Occipital lobe (tissue), 2 donors: Measurements from ENCODE around the gene TRIM62. TPM values are rescaled to one million over a fixed set of nuclear protein-coding genes. Genes with fewer than 3 reads are reported as not detected.

Source experiments
- DNase-seq: peaks from one replicate; lab custom pipeline; 2025; lab: John Stamatoyannopoulos, UW
- total RNA-seq: library from RNA; depleted of rRNA; stranded (reverse); fragments of >200 nt; gene quantifications from one replicate; pipeline ENCODE4 v1.2.3, GENCODE V29; 2014

The TRIM62 gene
- 2.7 TPM for total RNA-seq

- peak; percentile 78 for DNase-seq
These were observed at the start of gene TRIM62 for GRCh38 chr1:33181921-33182341. TSS of gene TRIM62 (minus strand) at chr1:33182043. CDS start at chr1:33181432, 611 bp downstream.

GRCh38 chr1:33231166-33231565 lies 49.3 kb upstream of the TRIM62 start:
- DNase-seq: no peak

DNA sequence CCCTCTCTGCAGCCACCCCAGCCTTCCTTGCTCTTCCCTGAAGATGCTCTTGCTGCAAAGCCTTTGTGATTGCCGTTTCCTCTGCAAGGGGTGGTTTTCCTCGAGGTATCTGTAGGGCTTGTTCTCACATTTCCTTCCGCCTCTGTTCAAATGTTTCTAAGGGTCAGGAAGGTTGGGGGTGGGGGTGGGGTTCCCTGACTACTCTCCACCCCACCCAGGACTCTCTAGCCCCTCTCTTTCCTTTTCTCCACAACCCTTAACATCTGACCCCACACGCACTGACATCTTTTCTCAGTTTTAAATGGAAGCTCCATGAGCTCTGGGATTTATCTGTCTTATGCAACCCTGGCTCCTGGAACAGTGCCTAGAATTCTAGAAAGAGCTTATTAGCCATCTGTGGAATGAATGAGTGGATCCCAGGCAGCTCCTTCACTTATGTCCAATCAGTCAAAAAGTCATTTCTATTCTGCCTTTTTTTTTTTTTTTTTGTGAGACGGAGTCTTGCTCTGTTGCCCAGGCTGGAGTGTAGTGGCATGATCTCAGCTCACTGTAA lies 47.2 kb upstream of the TRIM62 start:
- no peak for DNase-seq

DNA sequence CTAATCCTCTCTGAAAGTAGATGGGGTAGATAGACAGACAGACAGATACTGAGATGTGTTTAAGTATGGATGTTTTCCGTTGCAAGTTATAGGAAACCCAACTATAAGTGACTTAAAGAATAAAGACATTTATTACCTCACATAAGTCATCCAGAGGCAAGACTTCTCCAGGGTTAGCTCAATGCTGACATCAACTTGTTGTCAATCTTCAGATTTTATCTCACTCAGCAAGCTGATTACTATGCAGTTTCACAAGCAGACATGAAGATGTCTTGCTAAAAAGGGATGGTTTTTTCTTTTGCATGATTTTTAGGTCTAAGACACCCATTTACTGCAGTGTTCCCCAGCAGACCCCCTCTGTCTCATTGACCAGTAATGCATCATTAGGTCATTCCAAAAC lies 43.7 kb upstream of the TRIM62 start:
- DNase-seq: no peak

DNA sequence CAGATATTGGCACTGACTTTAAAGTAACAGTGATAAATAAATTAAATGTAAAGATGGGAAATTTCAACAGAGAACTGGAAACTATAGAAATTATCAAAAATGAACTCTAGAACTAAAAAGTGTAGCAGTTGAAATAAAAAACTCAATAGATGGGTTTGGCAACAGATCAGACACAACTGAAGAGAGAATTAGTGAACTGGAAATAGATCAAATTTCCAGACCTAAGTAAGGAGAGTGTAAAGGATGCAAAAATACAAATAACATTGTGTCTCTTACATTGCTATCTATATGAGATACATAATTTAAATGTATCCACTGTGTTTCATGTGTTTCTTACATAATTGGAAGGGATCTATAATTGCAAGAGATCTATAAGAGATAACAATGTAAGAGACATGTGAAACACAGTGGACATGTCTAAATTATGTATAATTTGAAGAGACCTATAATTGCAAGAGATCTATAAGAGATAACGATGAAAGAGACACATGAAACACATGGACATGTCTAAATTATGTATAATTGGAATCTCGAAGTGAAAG lies 42.4 kb upstream of the TRIM62 start:
- DNase-seq: no peak

GRCh38 chr1:33222381-33222780 lies 40.5 kb upstream of the TRIM62 start:
- no peak for DNase-seq

GRCh38 chr1:33221385-33221758 lies 39.5 kb upstream of the TRIM62 start:
- no peak for DNase-seq

DNA sequence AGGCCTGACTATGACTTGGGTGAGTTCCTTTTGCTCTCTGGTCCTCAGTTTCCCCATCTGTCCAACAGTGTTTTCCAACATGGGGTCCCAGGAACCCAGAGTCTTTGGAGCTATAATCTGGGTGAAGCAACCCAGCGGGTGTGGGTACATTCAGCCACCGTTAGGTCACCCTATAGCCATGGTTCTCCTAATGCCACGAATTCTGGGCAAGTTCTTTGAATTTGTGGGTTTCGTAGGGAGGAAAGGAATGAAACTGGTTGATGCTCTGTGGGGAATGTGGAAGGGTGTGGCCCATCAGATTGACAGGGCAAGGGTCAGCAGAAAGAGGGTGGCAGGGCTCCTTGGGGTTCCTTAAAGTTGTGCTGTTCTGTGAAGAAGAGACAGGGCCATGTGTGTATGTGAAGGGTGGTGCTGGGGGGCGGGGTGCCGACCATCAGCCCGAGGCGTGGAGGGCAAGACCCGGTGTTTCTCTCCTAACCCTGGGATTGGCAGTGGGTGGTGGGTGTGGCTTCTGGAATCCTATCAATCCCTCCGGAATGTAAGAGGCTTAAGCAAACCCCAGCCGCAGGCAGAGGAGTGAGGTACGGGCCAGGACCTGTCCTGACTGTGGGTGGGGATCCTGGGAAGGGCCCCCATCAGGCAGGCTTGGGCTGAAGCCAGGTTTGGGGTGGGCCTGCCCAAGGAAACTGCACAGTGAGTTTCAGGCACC lies 39.0 kb upstream of the TRIM62 start:
- DNase-seq: no peak

DNA sequence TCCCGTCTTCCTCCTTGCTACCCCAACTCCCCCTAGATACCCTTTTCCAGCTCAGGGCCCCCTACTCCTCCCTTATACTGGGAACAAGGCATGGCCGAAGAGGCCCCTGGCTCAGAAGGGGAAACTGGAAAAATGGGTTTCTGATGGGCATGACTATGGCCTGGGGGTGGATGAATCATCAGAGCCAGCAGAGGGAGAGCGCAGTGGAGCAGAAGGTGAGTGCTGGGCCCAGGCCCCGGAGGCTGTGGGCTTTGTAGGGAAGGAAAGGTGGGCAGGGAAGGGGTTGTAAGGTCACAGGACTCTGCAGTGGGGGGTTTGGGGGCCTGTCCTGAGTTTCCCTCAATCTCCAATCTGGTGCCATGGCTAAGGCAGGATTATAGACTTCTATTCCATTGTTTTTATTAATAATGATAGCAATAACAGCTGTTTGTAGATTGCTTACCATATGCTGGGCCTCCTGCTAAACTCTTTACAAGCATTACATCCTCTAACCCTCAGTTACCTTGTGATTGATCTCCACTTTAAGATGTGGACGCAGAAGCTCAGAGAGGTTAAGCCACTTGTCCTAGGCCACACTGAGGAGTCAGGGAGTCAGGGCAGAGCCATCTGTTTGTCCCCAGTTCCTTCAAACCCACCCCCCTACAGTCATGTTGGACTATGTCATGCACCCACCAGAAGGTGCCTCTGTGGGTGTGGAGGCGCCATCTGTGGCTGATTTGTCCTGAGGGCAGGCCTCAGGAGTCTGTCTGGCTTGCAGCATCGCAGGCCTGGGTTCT lies 38.2 kb upstream of the TRIM62 start:
- DNase-seq: no peak

DNA sequence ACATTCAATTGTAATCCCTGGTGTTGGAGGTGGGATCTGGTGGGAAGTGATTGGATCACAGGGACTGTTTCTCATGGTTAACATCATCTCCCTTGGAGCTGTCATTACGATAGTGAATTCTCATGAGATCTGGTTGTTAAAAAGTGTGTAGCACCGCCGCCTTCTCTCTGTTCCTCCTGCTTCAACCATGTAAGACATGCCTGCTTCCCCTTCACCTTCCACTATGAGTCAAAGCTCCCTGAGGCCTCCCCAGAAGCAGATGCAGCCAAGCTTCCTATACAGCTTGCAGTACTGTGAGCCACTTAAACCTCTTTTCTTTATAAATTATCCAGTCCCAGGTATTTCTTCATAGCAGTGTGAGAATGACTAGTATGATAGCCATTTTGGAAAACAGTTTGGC lies 30.1 kb upstream of the TRIM62 start:
- no peak for DNase-seq

DNA sequence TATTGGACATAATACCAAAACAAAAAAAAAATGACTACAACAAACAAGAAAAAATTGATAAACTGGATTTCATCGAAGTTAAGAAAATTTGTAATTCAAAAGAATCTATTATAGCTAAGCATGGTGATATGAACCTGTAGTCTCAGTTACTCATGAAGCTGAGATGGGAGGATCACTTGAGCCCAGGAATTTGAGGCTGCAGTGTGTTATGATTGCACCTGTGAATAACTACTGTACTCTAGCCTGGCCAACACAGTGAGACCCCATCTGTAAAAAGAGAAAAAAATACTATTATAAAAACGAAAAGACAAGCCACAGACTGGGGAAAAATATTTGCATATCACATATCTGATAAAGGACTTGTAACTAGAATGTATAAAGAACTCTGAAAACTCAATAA lies 24.5 kb upstream of the TRIM62 start:
- DNase-seq: no peak

GRCh38 chr1:33195556-33195955 lies 13.7 kb upstream of the TRIM62 start:
- no peak for DNase-seq

DNA sequence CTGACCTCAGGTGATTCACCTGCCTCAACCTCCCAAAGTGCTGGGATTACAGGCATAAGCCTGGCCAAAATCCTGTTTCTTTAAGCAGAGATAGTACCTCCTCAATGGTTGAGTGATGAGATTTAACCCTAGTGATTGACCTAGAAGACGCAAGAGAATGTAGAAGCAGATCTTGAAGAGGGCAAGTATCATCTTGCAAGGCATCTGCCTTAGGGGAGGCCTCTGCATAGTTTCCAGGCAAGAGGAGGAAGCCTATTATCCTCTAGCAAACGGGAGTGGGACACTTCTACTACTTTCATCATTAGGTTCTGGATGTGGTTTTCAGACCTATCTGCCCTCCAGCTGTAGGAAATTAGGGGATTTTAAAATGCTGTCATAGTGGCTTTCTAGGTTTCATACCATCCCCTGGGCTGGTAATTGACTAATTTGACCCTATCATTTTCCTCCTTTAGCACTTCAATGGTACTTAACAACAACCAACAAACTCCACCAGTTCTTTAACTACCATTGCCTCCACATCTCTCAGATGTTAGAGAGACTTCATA lies 10.0 kb upstream of the TRIM62 start:
- no peak for DNase-seq

DNA sequence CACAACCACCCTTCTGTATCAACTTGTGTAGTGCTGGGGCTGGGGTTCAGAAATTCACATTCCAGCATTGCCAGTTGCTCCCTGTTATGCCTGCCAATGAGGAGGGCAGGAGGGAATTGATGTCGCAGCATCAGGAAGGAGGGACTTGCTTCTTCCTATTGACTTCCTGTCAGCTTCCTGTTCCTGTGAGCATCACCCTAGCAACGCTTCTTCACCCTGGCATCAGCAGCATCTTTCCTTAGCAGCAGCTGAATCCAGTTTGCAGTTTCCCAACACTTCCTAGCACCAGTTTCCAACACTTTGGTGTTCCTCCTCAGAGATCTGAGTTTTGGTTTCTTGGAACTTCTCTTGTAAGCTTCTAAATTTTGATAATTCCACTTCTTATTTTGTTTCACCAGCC lies 8.9 kb upstream of the TRIM62 start:
- DNase-seq: no peak

DNA sequence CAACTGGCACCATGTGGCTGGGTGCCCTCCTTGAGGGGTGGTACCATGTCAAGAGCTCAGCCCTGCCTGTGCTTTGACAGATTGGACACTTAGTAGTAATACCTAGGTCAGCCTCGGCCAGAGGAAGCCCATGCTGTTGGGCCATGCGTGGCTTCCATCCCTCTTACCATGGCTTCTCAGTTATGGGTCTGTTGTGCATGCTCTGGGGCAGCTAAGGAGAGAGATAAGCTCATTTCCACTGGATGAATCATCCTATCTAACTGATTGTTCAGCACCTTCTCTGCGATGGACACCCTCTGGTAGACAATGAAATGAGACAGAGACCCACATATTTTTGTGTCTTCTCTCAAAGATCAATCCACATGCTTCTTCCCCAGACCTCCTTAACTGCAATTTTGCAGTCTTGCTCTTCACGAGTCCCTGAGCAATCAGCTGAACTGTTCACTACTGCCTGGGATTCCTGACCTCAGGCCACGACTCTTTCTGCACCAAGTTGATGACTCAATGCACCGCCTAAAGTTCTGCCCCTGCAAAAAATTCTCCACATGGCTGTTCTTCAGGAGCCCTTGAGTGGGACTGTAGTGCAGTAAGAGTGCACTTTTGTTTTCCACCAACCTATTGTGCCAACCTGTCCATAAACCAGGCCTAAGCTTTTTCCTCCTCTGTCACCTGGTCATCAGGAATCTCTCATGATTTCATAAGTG lies 6.9 kb upstream of the TRIM62 start:
- DNase-seq: no peak

DNA sequence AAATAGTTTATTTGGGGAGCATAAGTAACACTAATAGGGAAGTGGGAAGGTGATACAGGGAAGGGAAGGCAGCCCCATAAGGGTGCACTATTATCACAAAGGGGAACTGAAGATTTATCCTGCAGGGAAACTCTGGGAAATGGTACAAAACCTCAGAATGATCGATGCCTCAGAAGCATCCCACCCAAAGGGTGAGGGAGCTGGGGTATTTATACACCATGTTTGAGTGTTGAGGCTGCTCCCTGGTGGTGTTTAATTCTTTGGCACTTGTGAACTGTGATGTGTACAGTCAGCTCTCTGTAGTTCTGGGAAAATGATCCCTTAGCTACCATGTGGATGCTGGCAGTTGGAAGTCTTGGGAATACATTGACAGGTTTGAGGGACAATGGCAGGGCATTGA lies 5.1 kb upstream of the TRIM62 start:
- no peak for DNase-seq

- DNase-seq: no peak
These were observed 3.7 kb upstream of the TRIM62 start for GRCh38 chr1:33185541-33185940.

GRCh38 chr1:33183306-33183705 lies 1.5 kb upstream of the TRIM62 start:
- no peak for DNase-seq

- no peak for DNase-seq
These were observed 1.1 kb upstream of the TRIM62 start for GRCh38 chr1:33182896-33183295.

GRCh38 chr1:33182401-33182841 lies 578 bp upstream of the TRIM62 start:
- no peak for DNase-seq
